ENCODE measurements around the gene POLR3GL. TPM values are rescaled to one million over a fixed set of nuclear protein-coding genes. Genes with fewer than 3 reads are reported as not detected.

POLR3GL gene
- total and polyA plus RNA-seq, 10 of the 15 experiments (the other 5 are each of a cell fraction or from before 2014, with no cell fraction given) = 12.8 to 47.0 (median 26.6) TPM

DNA sequence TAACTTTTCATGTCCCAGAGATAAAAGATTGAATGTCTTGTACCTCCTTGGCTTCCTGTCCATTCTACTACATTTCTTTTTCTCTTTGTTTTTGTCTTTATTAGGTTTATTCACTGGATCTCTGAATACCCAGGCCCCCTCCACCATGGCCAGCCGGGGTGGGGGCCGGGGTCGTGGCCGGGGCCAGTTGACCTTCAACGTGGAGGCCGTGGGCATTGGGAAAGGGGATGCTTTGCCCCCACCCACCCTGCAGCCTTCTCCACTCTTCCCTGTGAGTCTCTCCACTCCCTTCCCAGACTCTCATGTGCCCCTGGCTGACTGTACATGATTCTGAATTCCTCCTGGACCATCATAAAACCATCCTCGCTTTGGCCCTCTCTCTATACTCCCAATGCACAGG lies 10.2 kb downstream of the POLR3GL start:
- Histone ChIP-seq H4K20me1 (ENCODE audit: control insufficient read depth, insufficient read depth) (no peaks in the 10 kb centered on the region), H3K27ac (ENCODE audit: control insufficient read depth, insufficient read depth) (no peak overlapping the region), H3K4me3 (no peak overlapping the region), H3K9ac (ENCODE audit: control insufficient read depth, insufficient read depth, low read length) (no peak overlapping the region), H3K36me3 (ENCODE audit: control insufficient read depth in 2 of 2, insufficient read depth in 2 of 2, low read length in 1 of 2) (no peaks in the 10 kb centered on the region), H3K27me3 (replicated peaks in 1 of 2; ENCODE audit: control insufficient read depth in 2 of 2, insufficient read depth in 2 of 2, low read length in 1 of 2) (no peaks in the 10 kb centered on the region), H3K79me2 (ENCODE audit: control insufficient read depth, insufficient read depth, low read length) (no peaks in the 10 kb centered on the region), H2AFZ (ENCODE audit: control insufficient read depth, low read depth, low read length) (no peak overlapping the region), H3K4me1 (ENCODE audit: control insufficient read depth, insufficient read depth, low read length) (peaks cover 25% of the 10 kb centered on the region), H3K9me3 (replicated peaks; ENCODE audit: control insufficient read depth, insufficient read depth, low read length) (no peaks in the 10 kb centered on the region), H3K4me2 (ENCODE audit: control insufficient read depth, insufficient read depth) (no peak overlapping the region)
- ChIA-PET POLR2A (interaction anchor here (6.5 kb wide), 1 partner anchor 11 kb away, joined by 102 read pairs; the partner anchor contains the start of genes ANKRD34A and POLR3GL), RAD21 (ENCODE audit: unreplicated experiment) (interaction anchor here (7.9 kb wide), 1 partner anchor 10 kb away, joined by 100 read pairs; the partner anchor contains the start of genes ANKRD34A and POLR3GL), SMC1A (ENCODE audit: uncharacterized antibody, unreplicated experiment) (interaction anchor here (6.7 to 10.9 kb wide), 3 partner anchors 9 to 34 kb away, joined by 93 to 244 read pairs (median 180); partner anchors contain the start of genes ANKRD34A, POLR3GL and TXNIP), CTCF (interaction anchor here (8.5 kb wide), 1 partner anchor 36 kb away, joined by 361 read pairs; no protein-coding TSS in a partner anchor)
- WGBS (ENCODE audit: insufficient coverage, insufficient replicate concordance, low lambda C conversion rate, missing lambda C conversion rate) = 48% methylated on average over 7 of the region's 7 CpGs
- intact Hi-C loops (cut with micrococcal nuclease; ENCODE audit: unreplicated experiment) = no loop called here
- no peak for TF ChIP-seq CHD2 (IDR thresholded peaks at IDR 0.05; ENCODE audit: borderline replicate concordance, low read depth, low read length)
- no peak for TF ChIP-seq BHLHE40 (IDR thresholded peaks at IDR 0.05; ENCODE audit: borderline replicate concordance in 1 of 2, low read depth in 2 of 2, low read length in 1 of 2)
- no peak for TF ChIP-seq ZBED1 (IDR thresholded peaks at IDR 0.05; ENCODE audit: borderline replicate concordance)
- TF ChIP-seq TBL1XR1 (IDR thresholded peaks at IDR 0.05; ENCODE audit: low read depth, low read length) = no peak
- no peak for TF ChIP-seq STAT1 (conservative IDR thresholded peaks at IDR 0.05)
- TF ChIP-seq RBBP5 (conservative IDR thresholded peaks at IDR 0.05) = no peak
- no peak for TF ChIP-seq SP1 (IDR thresholded peaks at IDR 0.05; ENCODE audit: low read depth, low read length)
- TF ChIP-seq, protein P1, sequence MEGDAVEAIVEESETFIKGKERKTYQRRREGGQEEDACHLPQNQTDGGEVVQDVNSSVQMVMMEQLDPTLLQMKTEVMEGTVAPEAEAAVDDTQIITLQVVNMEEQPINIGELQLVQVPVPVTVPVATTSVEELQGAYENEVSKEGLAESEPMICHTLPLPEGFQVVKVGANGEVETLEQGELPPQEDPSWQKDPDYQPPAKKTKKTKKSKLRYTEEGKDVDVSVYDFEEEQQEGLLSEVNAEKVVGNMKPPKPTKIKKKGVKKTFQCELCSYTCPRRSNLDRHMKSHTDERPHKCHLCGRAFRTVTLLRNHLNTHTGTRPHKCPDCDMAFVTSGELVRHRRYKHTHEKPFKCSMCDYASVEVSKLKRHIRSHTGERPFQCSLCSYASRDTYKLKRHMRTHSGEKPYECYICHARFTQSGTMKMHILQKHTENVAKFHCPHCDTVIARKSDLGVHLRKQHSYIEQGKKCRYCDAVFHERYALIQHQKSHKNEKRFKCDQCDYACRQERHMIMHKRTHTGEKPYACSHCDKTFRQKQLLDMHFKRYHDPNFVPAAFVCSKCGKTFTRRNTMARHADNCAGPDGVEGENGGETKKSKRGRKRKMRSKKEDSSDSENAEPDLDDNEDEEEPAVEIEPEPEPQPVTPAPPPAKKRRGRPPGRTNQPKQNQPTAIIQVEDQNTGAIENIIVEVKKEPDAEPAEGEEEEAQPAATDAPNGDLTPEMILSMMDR (IDR thresholded peaks at IDR 0.05 in 2 of 3, conservative IDR thresholded peaks at IDR 0.05 in 1 of 3; ENCODE audit: control insufficient read depth in 2 of 3, extremely low read depth in 1 of 3, insufficient read depth in 1 of 3, low read depth in 3 of 3, low read length in 3 of 3) = no peak
- TF ChIP-seq ETV6 (conservative IDR thresholded peaks at IDR 0.05 in 1 of 2, IDR thresholded peaks at IDR 0.05 in 1 of 2; ENCODE audit: borderline replicate concordance in 1 of 2, low read depth in 1 of 2) = no peak
- no peak for TF ChIP-seq FOXM1 (IDR thresholded peaks at IDR 0.05; ENCODE audit: low read depth, low read length)
- TF ChIP-seq SUPT20H (IDR thresholded peaks at IDR 0.05; ENCODE audit: borderline replicate concordance, control insufficient read depth, low read depth, low read length) = no peak
- no peak for TF ChIP-seq EP300 (IDR thresholded peaks at IDR 0.05; ENCODE audit: borderline replicate concordance in 1 of 2, control insufficient read depth in 1 of 2, low read depth in 2 of 2, low read length in 2 of 2)
- TF ChIP-seq TCF7 (IDR thresholded peaks at IDR 0.05; ENCODE audit: borderline replicate concordance) = no peak
- no peak for TF ChIP-seq TARDBP (IDR thresholded peaks at IDR 0.05; ENCODE audit: borderline replicate concordance)
- TF ChIP-seq RB1 (IDR thresholded peaks at IDR 0.05; ENCODE audit: borderline replicate concordance) = no peak
- TF ChIP-seq, protein P2, sequence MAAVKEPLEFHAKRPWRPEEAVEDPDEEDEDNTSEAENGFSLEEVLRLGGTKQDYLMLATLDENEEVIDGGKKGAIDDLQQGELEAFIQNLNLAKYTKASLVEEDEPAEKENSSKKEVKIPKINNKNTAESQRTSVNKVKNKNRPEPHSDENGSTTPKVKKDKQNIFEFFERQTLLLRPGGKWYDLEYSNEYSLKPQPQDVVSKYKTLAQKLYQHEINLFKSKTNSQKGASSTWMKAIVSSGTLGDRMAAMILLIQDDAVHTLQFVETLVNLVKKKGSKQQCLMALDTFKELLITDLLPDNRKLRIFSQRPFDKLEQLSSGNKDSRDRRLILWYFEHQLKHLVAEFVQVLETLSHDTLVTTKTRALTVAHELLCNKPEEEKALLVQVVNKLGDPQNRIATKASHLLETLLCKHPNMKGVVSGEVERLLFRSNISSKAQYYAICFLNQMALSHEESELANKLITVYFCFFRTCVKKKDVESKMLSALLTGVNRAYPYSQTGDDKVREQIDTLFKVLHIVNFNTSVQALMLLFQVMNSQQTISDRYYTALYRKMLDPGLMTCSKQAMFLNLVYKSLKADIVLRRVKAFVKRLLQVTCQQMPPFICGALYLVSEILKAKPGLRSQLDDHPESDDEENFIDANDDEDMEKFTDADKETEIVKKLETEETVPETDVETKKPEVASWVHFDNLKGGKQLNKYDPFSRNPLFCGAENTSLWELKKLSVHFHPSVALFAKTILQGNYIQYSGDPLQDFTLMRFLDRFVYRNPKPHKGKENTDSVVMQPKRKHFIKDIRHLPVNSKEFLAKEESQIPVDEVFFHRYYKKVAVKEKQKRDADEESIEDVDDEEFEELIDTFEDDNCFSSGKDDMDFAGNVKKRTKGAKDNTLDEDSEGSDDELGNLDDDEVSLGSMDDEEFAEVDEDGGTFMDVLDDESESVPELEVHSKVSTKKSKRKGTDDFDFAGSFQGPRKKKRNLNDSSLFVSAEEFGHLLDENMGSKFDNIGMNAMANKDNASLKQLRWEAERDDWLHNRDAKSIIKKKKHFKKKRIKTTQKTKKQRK (IDR thresholded peaks at IDR 0.05; ENCODE audit: low read depth, low read length) = no peak
- FAIRE-seq (no peak), ATAC-seq (no peak), DNase-seq (ENCODE audit: low read depth, low spot score) (no peak)
- BruUV-seq (replicated peaks) = no TSS peak
- in situ Hi-C loops (cut with MboI) = loop anchor here (5.0 kb wide), 1 partner anchor 33 kb away; no protein-coding TSS in a partner anchor

Measured in GM12878 (cell line).